C4-2B (cell line): ENCODE measurements around the gene NCKIPSD.
A peak's percentile ranks its signal among the peaks of the same experiment; 100 is the strongest.

Source experiments
- H3K27ac ChIP-seq: fragments of 450-650 bp; 2 replicates; pipeline ENCODE4 v1.5.1; 2017
- ZFX ChIP-seq: fragments of 450-650 bp; IDR thresholded peaks from 2 replicates; pipeline ENCODE4 v1.6.1; 2017
- TF ChIP-seq, protein P1 (sequence below): fragments of 450-650 bp; conservative IDR thresholded peaks from 2 replicates; pipeline ENCODE4 v1.5.1; 2017; ENCODE audit warnings: mild to moderate bottlenecking

The NCKIPSD gene

DNA sequence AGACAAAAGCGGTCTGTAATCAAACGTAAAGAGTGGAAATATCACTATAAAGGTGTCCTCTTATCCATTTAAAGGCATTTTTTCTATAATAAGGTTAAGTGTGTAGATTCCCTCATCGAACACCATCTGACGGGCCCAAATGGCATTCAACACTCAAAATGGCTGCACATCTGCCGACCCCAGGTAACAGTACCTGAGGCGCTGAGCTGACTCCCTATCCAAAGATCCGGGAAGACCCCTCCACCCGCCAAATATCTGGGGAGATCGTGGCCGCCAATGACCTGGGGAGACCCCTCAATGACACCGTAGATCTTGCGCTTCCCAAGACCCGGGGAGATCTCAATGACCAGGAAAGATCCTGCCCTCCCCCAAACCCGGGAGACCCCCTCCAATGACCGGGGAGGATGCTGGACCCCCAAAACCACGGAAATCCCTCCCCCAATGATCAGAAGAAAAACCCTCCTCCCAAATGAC is 30.8 kb upstream of the NCKIPSD start:
- TF ChIP-seq ZFX: no peak
- TF ChIP-seq, protein P1, sequence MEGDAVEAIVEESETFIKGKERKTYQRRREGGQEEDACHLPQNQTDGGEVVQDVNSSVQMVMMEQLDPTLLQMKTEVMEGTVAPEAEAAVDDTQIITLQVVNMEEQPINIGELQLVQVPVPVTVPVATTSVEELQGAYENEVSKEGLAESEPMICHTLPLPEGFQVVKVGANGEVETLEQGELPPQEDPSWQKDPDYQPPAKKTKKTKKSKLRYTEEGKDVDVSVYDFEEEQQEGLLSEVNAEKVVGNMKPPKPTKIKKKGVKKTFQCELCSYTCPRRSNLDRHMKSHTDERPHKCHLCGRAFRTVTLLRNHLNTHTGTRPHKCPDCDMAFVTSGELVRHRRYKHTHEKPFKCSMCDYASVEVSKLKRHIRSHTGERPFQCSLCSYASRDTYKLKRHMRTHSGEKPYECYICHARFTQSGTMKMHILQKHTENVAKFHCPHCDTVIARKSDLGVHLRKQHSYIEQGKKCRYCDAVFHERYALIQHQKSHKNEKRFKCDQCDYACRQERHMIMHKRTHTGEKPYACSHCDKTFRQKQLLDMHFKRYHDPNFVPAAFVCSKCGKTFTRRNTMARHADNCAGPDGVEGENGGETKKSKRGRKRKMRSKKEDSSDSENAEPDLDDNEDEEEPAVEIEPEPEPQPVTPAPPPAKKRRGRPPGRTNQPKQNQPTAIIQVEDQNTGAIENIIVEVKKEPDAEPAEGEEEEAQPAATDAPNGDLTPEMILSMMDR: no peak
- H3K27ac ChIP-seq: peak overlapping the region; percentile 92

- TF ChIP-seq, protein P1: no peak
- no peak for TF ChIP-seq ZFX
- H3K27ac ChIP-seq: no peak overlapping the region
Measured at GRCh38 chr3:48715174-48715800, 29.6 kb upstream of the NCKIPSD start.

DNA sequence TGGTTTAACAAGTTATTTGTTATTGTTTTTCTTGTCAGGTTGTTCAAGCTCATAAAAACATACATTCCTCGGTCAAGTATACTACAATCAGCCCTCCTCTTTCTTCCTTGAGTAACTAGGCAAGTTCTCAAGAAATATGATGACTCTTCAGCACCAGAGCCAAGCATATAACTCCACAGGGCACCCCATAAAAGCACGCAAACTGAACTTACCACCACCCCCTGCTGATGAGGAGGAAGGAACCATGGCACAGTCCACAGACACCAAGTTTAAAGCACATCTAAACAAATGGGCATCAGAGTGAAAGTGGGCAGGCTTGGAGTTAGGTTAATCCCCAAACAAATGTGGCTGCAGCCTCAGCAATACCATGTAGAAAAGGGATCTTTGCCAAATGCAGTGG is 26.0 kb upstream of the NCKIPSD start:
- TF ChIP-seq, protein P1: no peak
- no peak for TF ChIP-seq ZFX

GRCh38 chr3:48709051-48709461 is 23.3 kb upstream of the NCKIPSD start:
- TF ChIP-seq, protein P1: no peak
- no peak for TF ChIP-seq ZFX
- no peak overlapping the region for H3K27ac ChIP-seq

More for the DNA sequence above, 26.0 kb upstream of the NCKIPSD start:
- peak overlapping the region; percentile 34; the same call in 1 of the 2 replicates for H3K27ac ChIP-seq

DNA sequence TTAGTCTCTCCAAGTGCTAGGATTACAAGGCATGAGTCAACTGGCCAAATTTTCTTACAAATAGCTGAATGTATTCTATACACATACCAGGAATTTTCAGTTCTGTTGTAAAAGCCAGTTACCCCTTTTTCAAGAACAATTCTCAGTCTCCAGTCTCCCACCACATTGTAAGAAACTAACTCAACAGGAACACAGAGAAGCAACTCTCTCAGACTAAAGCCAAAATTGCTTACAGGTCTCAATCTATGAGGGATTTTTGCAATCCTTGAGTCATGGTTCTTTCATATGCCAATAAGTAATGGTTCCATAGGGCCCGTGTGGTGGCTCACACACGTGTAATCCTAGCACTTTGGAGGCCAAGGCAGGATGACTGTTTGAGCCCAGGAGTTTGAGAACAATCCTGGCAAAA is 22.8 kb upstream of the NCKIPSD start:
- H3K27ac ChIP-seq: no peak overlapping the region

GRCh38 chr3:48707157-48707556 is 21.4 kb upstream of the NCKIPSD start:
- TF ChIP-seq, protein P1: no peak
- TF ChIP-seq ZFX: no peak
- no peak overlapping the region for H3K27ac ChIP-seq

More for the DNA sequence above, 22.8 kb upstream of the NCKIPSD start:
- TF ChIP-seq, protein P1: no peak
- no peak for TF ChIP-seq ZFX

- no peak for TF ChIP-seq ZFX
- TF ChIP-seq, protein P1: no peak
- H3K27ac ChIP-seq: no peak overlapping the region
Measured at GRCh38 chr3:48702320-48702920, 16.7 kb upstream of the NCKIPSD start.
